Measurements from ENCODE around the gene UTP18.

DNA sequence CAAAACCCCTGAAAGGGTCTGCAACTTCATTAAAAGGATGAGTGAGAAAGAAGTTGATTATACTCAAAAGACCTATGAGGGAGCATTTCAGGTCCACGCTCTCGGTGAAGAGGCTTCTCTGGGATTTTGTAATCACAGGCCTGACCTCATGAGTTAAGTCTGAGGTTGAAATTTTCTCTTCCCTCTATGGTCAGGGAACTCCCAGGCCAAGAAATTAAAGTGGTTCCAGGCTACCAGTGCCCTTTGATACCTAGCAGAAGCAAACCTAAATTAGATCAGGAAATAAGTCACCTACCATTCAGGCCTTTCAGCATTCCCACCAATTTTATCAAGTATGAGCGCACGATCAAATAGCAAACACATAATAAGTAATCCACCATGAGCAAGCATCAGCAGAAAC, 28.3 kb upstream of the UTP18 start:
- TF ChIP-seq, protein P1, sequence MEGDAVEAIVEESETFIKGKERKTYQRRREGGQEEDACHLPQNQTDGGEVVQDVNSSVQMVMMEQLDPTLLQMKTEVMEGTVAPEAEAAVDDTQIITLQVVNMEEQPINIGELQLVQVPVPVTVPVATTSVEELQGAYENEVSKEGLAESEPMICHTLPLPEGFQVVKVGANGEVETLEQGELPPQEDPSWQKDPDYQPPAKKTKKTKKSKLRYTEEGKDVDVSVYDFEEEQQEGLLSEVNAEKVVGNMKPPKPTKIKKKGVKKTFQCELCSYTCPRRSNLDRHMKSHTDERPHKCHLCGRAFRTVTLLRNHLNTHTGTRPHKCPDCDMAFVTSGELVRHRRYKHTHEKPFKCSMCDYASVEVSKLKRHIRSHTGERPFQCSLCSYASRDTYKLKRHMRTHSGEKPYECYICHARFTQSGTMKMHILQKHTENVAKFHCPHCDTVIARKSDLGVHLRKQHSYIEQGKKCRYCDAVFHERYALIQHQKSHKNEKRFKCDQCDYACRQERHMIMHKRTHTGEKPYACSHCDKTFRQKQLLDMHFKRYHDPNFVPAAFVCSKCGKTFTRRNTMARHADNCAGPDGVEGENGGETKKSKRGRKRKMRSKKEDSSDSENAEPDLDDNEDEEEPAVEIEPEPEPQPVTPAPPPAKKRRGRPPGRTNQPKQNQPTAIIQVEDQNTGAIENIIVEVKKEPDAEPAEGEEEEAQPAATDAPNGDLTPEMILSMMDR (conservative IDR thresholded peaks at IDR 0.05 in 1 of 2, IDR thresholded peaks at IDR 0.05 in 1 of 2; ENCODE audit: low read depth in 1 of 2, low read length in 2 of 2), result no peak
- no peak for TF ChIP-seq EZH2 (IDR thresholded peaks at IDR 0.05; ENCODE audit: low read length, missing control alignments)
